Left forelimb (tissue), 1 donor: ENCODE results near the gene NEURL1.

ENCODE experiments used
- DNase-seq: peaks from one replicate; pipeline ENCODE4 v3.0.0-alpha.2; 2018; ENCODE audit warnings: low spot score

Gene NEURL1

DNA sequence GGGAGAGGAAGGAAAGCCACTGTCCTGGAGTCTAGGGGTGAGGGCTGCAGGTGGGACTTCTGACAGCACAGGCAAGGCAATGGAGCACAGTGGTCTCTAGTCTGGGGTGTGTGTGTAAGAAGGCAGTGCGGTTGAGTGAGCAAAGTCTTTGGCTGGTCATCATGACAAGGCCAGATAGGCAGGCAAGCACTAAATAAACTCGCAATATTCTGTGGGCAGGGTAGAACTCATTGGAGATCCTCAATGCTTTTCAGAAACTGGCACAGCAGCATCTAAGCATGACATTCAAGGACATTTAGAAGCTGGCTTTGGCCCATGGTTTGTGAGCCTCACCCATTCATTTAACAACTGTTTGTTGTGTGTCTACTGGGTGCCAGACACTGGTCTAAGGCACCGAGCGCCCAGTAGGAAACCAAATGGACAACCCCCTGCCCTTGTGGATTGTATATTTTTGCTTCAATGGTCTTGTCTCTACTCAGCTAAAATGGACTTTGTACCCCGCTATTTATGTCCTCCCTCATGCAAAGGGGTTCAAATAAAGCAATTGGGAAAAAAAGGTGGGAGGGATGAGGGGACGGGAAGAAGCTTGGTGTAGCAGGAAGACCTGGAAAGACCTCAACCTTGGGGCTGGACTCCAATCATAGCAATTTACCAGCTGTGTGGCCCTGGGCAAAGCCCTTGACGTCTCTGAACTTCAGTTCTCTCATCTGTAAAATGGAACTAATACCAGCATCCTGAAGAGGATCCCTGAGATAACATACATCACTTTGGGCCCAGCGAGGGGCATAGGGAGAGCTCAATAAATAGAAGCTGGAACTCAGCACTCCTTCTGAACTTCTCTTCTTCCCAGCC, 116.0 kb downstream of the NEURL1 start:
- DNase-seq: no peak

DNA sequence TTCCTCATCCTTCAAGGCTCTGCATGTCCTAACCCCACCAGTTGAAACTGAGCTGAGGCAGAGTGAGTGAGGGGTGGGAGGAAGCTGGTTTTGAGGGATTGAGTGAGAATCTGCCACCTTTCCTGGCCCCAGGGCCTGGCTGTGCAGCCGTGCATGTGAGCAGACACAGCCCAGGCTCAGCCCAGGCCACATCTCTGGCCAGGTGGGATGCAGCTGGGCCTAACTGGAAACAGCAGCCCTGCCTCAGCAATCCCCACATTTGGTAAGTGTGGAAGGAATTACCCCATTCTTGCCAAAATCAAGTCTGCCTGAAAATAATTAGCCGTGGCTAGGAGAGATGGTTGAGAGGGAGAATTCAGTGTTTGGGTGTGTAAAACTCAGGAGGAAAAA, 116.6 kb downstream of the NEURL1 start:
- DNase-seq: no peak

DNA sequence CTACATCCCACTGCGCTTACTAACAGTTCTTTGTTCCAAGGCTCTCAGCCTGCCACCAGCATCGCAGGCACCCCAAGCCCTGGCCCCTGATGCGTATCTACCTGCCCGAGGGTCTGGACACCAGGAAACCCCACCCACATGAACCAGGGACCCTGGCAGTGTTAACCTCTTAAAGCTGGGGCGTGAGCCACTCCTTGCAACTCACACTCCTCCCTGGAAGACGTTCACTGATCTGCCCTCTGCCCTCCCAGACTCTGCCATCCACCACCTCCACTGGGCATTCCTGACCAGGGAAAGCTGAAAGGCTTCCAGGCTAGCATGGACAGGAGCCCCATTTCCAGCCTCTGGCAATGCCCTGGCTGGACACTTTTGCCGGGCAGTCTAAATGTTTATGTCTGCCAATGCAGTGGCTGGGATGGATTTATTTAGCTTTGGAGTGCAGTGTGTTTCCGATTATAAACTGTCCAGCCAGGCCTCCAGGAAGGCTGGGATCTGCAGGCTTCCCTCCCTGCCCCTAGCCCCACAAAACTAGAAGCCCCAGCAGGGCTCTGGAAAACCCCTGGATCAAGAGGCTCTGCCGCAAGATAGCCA, 117.5 kb downstream of the NEURL1 start:
- no peak for DNase-seq

DNA sequence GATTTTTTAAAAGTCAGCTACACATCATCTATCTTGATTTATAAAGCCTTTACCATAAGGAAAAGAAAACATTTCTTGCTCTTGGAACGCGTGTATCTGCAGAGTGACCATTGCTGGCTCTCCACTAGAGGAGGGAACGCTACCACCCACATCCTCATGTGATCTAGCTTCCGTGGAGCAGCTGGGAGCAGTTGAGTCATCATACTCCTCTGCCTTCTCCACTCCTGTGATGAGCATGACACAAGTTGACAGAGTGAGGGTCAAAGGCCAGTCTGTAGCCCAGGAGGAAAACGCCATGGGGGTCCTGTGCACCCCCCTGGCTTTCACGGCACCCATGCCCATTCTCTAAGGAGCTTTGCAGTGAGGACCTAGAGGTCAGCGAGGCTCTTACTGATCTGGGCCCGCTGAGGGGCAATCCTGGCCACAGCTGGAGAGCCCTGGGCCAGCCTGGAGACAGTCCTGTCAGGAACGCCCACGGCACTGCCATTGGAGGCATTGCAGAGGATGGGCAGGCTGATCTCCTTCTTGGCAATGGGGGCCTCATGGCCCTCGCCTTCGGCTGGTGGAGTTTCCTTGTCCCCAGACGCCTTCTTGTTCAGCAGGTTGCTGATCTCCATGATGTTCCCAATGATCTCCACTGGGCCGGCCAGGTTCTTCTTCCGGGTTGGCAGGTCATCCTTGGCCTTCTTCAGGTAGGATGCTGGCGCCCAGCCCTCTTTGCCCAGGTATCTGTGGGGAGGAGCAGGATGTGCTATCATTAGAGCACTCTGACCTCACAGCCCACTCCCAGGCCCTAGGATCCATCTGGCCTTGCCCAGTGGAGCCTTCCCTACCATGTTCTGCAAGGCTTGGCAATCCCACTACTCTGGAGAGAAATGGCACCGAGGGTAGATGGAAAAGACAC, 119.2 kb downstream of the NEURL1 start:
- DNase-seq: no peak

DNA sequence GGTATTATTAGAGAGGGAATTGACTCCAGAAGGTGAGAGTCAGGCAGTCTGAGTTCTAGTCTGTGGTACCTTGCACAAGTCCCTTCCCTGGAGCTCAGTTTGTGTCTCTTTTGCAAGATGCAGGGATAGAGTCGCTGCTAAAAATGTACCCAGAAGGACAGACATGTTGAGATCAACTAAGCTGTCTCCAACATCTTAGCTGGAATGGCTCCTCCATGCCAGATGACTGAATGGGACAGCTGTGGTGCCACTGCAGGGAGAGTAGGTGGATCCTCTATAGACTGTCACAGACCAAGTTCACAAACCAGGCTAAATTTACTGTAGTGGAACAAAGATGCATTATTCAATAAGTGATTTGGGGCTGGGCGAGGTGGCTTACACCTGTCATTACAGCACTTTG, 120.1 kb downstream of the NEURL1 start:
- DNase-seq: no peak

DNA sequence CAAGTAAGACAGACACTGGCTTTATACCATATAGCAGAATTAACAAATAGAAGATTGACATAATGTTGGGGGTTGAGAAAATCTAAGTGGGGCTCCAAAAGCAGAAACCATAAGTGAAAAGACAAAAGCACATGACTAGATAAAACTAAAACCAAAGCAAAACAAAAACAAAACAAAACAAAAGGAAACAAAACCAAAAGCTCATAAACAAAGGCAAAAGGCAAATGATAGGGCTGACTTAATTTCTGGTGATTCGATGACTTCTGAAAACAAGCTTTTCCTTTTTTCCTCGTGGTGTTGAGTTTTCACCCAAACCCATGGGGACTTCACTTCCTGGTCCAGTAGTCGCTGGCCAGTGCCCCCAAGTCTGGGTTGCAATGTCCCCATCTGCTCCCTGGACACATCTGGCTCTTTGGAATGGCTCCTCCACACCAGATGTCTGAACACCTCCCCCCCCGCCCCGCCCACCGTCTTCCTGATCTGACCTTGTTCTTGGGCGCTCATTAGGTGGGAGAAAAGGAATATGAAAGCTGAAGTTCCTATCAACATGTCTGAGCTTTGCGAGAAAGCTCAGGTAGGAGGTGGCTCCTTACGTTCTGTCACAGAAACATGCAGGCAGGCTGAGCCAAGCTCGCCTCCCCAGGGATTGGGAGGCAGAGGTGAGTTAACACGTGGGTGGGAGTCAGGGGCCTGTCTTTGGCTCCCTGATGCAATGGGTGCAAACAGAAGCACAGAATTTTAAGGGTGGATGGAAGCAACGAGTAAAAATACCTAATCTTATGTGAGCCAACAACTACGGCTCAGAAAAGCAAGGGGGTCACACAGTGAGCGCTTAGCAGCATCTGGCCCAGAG, 121.0 kb downstream of the NEURL1 start:
- DNase-seq: no peak

DNA sequence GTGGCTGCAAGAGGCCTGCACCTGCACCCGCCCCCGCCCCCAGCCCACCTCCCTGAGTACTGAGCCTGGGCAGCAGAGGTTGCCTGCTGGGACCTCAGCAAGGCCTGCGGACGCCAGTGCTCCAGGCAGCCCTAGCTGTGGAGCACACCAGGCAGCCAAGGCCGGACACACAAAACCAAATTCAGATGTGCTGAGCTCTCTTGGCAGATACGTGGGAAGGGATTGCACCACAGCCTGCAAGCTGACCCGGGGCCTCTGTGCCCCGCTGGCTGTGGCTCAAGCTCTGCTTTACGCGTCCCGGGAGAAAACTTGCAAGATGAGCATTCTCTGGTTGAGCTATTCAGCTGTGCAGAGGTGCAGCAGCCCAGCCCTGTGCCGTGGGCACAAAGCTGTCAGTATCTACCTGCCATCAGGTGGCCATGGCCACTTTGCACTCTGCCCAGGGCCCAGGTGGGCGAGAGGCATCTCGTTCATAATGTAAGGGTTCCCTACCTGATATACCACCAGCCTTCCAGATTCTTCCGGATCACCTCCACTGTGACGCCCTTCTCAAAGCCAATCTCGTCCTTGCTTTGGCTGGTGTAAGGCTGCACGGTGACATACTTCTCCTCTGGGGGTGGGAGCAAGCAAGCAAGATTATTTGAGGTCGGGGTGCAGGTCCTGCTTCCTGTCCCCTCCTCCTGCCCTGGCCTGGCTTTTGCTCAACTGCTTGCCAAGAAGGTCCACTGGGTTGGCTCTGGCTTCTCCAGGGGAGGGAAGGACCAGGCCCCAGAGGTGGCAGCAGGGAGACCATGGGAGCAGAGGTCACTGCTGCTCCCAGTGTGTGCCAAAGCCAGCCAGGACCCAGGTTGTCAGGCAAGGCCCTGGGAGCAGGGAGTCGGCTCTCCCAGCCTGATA, 123.4 kb downstream of the NEURL1 start:
- no peak for DNase-seq

DNA sequence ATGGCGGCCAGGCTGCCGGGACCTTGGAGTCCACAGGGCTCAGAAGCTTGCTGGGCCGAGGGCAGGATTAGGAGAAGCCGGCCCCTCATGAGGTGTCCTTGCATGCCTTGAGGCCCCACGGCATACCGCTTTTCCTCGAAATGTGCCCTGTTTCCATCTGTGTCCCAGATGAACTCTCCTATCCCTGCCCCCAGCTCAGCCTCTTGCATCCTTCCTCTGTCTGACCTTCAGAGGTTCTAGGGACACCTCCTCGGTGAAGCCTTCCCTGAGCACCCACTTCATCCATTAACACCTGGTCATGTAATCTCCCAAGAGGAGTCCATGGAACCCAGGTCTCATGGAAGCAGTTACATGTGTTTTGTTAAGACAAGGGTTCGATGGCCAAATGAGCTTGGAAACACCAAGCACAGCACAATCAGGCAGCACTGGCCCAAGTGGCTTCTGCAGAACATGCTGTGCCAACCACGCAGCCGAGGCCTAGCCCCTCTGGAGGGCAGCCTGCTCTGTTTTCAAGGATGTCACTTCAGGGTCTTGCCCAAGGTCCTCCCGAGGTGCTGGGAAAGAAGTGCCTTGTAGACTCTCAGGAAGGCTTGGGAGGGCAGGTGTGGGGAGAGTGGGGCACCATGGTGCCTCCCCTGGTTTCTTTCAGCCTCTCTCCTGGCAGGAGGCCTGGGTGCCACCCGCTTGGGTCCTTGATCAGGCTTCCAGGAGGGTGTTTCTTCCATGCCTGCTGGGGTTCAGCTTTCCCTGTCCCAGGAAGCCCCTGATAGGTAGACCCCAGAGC, 124.3 kb downstream of the NEURL1 start:
- no peak for DNase-seq

DNA sequence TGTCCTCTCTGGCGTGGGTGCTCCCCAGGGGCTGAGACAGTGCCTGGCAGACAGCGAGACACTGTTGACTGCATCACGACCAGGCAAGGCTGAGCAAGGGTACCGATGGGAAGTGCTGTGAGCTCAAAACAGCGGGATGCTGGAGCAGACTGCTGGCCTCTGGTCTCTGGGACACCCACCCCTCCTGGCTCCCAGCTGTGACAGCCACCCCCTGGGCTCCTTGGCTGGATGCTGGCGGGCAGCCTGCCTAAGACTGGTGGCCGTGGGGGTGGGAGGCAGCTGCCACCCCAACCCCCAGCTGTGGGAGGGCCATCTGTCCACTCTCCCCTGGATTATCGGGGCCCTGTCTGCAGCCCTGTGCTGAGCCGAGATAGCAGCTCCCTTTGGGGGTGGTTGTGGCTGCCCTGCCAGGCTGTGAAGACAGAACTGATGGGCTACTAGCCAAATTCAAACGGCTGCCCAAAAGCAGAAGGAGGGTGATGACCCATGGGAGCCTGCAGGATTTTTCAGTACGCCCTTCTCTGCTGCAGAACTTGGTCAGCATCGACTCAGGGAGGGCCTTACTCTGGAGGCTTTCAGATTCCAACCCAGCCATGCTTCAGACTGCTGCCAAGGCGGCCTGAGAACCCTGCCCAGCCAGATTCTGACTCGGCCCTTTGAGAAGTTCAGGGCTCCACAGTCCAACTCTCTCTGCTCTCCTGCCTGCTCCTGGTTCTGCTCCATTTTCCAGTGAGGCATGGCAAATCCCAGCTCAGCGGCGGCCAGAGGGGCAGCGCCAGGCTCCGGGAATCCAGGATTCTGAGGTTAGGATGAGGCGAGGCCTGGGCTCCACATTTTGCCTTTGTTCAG, 125.3 kb downstream of the NEURL1 start:
- DNase-seq: no peak

DNA sequence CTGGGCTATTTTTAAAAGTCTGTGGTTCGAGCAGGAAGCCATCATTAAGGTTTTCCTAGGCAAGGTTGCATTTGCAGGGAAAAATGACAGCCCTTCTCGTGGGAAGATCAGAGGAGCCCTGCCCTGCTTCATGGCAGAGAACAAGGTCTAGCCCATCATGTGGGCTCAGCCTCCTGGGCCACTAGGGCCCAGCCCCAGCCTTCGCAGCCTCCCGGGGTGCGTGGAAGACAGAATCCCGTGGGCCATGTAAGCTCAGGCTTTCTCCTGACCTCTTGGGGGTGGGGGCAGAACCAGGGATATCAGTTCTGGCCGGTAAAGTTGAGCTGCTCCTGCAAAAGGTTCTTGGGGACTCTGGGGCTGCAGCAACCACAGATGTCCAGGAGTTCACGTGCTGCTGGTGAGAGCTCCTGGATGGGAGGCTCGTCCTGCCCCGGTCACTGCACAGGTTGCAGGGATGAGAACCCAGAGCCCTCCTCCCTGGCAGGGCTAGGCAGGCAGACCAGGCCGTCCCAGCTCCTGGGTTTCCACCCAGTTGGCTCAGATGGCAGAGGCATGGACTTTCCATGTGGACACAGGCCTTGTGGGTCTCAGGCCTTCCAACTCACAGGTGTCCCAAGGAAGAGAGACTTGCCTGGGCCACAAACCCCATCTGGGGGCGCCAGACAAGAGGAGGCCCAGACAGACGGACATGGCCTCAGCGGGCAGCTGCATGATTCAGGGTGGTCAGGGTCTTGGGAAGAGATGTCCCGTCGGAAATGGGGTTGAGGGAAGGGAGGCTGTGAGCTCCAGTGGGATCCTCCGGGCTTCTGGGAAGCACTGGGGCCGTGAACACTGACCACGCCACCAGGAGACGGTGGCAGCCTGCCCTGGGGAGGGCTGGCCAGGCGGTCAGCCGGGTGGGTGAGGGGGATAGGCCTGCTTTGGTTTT, 126.2 kb downstream of the NEURL1 start:
- no peak for DNase-seq

DNA sequence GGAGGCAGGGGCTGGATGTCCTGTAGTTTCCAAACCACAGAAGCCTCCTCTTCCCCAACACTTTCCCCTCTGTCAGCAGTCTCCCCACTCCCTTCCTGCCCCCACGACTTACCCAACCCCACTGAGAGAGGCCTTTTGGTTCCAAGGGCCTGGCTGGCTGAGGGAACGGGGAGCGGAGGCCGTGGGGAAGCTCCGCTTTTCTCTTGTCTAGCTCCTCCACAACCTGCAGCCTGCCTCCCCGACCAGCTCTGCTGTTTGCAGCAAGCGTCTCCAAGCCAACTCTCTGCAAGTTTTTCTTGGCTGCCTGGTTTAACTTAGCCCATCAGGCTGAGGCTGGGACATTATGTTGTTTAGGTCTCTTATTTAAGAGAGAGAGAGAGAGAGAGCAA, 126.8 kb downstream of the NEURL1 start:
- DNase-seq: no peak

DNA sequence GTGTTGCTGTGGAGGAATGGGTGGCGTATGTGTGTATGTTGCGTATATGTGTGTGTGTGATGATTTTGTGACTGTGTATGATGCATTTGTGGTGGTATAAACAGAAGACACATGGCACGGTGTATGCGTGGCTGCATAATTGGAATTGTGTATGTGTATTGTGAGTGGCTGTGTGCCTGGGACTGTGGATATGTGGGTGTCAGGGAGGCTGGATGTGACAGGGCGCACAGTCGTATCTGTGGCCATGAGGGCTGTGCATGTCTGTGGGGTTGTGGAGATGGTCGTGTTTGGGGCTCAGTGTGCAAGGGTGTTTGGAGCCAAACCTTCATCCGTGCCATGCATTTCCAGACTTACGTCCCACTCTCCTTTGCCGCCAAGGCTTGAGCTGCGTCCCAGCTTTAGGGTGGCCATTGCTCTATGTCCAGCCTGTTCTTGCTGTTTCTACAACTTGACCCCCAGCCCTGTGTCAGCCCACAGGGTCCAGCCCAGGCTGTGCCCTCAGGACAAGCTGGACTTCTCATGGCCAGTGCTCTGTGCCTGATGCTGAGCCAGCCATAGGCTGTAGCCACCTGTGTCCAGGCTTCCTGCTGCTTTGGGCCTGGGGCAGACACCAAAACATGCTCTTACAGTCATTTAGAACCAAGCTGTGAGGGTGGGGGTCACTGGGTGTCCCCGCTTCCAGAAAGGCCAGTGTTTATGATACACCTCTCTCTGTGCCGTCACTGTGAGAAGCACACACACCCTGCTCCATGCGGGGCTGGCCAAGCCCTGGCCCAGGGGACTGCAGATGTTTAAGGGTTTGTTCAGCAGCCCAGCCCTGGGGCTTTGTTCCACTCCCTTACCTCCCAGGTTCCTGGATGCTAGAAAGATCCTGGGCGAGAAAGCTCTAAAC, 127.6 kb downstream of the NEURL1 start:
- DNase-seq: no peak

DNA sequence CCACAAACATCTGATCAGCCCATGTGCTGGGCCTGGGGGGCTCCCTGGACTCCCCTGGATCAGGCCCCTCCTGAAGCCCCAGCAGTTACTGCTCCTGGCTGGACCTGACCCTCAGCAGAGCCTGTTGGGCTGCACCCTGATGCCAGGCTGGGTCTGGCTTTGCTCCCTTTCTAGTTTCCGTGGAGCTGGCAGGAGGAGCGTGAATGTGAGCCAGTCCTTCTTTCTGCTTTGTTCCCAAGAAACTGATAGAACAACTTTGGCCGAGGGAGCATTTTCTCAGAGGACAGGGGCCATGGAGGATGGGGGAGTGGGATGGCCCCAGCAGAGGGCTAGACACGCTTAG, 128.2 kb downstream of the NEURL1 start:
- no peak for DNase-seq

DNA sequence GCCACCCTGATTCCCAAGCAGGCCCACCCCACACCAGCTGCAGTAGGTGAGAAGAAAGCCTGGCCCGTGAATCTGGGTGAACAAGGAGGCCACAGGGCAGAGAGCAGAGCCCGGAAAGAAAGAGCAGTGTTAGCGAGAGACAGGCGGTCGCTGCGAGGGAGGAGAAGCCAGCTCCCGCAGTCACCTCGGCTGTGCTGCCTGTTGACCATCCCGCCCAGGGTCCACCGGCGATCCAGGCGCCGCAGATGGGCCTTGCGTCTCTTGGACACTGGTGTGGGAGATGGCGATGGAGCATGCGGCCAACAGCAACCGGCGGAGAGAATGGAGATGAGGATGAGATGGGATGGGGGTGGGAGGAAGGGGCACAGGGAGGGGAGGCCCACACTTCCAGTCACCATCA, 128.8 kb downstream of the NEURL1 start:
- no peak for DNase-seq

DNA sequence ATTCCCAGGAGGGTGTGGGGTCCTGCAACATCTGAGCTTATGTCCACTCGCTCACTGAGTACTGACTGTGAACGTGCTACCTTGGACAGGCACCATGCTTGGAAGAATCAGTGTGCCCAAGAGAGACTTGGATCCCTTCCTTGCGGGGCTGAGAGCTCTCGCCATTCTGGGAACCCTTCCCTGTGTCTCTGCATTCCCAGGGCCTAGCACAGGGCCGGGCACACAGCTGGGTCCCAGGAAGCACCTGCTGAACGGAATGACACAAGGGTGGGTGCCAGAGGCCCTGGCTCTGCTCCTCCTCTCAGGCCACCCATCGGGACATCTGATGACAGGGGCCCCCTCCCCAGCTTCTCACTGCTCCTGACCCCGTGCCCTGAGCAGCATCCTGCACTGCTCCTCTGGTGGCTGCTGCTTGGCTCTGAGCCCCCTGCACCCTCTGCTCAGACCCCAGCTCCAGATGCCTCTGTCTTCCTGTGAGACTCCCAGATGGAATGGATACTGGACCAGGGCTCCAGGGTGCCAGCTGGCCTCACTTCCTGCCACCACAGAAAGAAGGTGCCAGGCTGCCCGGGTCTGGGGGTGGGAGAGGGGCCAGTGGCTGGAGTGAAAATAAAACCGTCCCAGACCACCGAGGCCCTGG, 129.6 kb downstream of the NEURL1 start:
- no peak for DNase-seq

DNA sequence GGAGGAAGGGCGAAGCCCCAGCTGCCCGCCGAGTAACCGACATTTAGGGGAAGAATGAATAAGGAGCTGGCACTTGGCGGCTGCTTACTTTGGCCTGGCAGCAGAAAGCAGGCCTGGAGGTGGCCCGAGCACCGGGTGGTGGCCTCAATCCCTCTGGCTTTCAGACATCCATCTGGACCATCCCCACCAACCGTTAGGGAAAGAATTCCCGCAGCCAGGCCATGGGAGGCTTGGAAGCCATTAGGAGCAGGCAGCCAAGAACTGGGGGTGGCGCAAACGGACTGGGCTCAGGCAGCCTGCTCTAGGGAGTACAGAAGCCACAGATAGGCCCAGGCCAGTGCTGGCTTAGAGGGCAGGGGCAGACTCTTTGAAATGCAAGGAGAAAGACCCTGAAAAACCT, 132.7 kb downstream of the NEURL1 start:
- DNase-seq: no peak
